Left ventricle myocardium inferior (tissue), 1 donor: ENCODE measurements around the gene MAN1C1. TPM values are rescaled to one million over a fixed set of nuclear protein-coding genes. Genes with fewer than 3 reads are reported as not detected.

Experiments used
- DNase-seq: peaks from one replicate; pipeline ENCODE4 v3.0.0-alpha.2; 2020
- H3K27ac ChIP-seq: fragments of 200-600 bp; replicated peaks from 2 replicates; pipeline ENCODE4 v1.8.0; 2021
- H3K27me3 ChIP-seq: fragments of 200-600 bp; 2 replicates; pipeline ENCODE4 v1.8.0; 2021; ENCODE audit warnings: low read depth
- H3K36me3 ChIP-seq: fragments of 200-600 bp; 2 replicates; pipeline ENCODE4 v1.8.0; 2021
- H3K4me1 ChIP-seq: fragments of 200-600 bp; 2 replicates; pipeline ENCODE4 v1.8.0; 2021
- H3K4me3 ChIP-seq: fragments of 200-600 bp; 2 replicates; pipeline ENCODE4 v1.8.0; 2021; ENCODE audit warnings: mild to moderate bottlenecking, moderate library complexity
- H3K9me3 ChIP-seq: fragments of 200-600 bp; replicated peaks from 2 replicates; pipeline ENCODE4 v1.8.0; 2021
- CTCF ChIP-seq: fragments of 200-600 bp; IDR thresholded peaks from 2 replicates; pipeline ENCODE4 v1.8.0; 2021; ENCODE audit warnings: antibody characterized with exemption, mild to moderate bottlenecking, borderline replicate concordance
- intact Hi-C: fragments of 100-400 bp; cut with micrococcal nuclease; formaldehyde crosslinking; loops from one replicate; pipeline ENCODE4 v1.11.0; 2022
- total RNA-seq: library from RNA; stranded (reverse); fragmentation: NEBNext Ultra II Directional; extraction: Animal tissue kit (Norgen Biotek cat#: 25700); gene quantifications from one replicate; pipeline ENCODE4 v1.2.1, GENCODE V29; 2021
- donor health status: DM: no; HTN: yes; CAD: no; lungs with severe emphysema.

MAN1C1 gene
- total RNA-seq, 1 donor from 2014 or later = 18.0 TPM

- Histone ChIP-seq H3K27ac (peak overlapping the region; percentile 71), H3K27me3 (no peaks in the 10 kb centered on the region), H3K36me3 (peaks cover 11% of the 10 kb centered on the region), H3K4me1 (peaks cover 62% of the 10 kb centered on the region), H3K4me3 (peak overlapping the region; percentile 23), H3K9me3 (no peaks in the 10 kb centered on the region)
- DNase-seq = peak; percentile 74
- no peak for TF ChIP-seq CTCF
- intact Hi-C loops = no loop called here
These were observed 154.9 kb downstream of the MAN1C1 start for GRCh38 chr1:25771221-25772114.

GRCh38 chr1:25772164-25772563, 155.6 kb downstream of the MAN1C1 start:
- Histone ChIP-seq H3K27me3 (no peaks in the 10 kb centered on the region), H3K4me3 (no peak overlapping the region), H3K27ac (peak overlapping the region; percentile 71), H3K36me3 (peaks cover 13% of the 10 kb centered on the region), H3K9me3 (no peaks in the 10 kb centered on the region), H3K4me1 (peaks cover 57% of the 10 kb centered on the region)
- DNase-seq = no peak
- intact Hi-C loops = no loop called here
- TF ChIP-seq CTCF = no peak

- Histone ChIP-seq H3K27ac (no peak overlapping the region), H3K36me3 (peaks cover 18% of the 10 kb centered on the region)
- intact Hi-C loops = no loop called here
These were observed 156.2 kb downstream of the MAN1C1 start for GRCh38 chr1:25772692-25773245.

GRCh38 chr1:25773441-25774125, 157.0 kb downstream of the MAN1C1 start:
- H3K27ac ChIP-seq = no peak overlapping the region
- TF ChIP-seq CTCF = no peak
- peaks cover 25% of the 10 kb centered on the region for H3K36me3 ChIP-seq
- H3K27me3 ChIP-seq = no peaks in the 10 kb centered on the region
- peaks cover 57% of the 10 kb centered on the region for H3K4me1 ChIP-seq
- H3K4me3 ChIP-seq = no peak overlapping the region
- intact Hi-C loops = no loop called here
- no peaks in the 10 kb centered on the region for H3K9me3 ChIP-seq
- no peak for DNase-seq

More at GRCh38 chr1:25772692-25773245, 156.2 kb downstream of the MAN1C1 start:
- H3K4me3 ChIP-seq = no peak overlapping the region
- TF ChIP-seq CTCF = no peak
- H3K27me3 ChIP-seq = no peaks in the 10 kb centered on the region
- H3K4me1 ChIP-seq = peaks cover 57% of the 10 kb centered on the region
- no peak for DNase-seq
- no peaks in the 10 kb centered on the region for H3K9me3 ChIP-seq

GRCh38 chr1:25774206-25774803, 157.7 kb downstream of the MAN1C1 start:
- TF ChIP-seq CTCF = no peak
- Histone ChIP-seq H3K27ac (no peak overlapping the region), H3K27me3 (no peaks in the 10 kb centered on the region), H3K9me3 (no peaks in the 10 kb centered on the region), H3K4me1 (peaks cover 56% of the 10 kb centered on the region), H3K36me3 (peaks cover 25% of the 10 kb centered on the region), H3K4me3 (no peak overlapping the region)
- intact Hi-C loops = no loop called here
- no peak for DNase-seq
